GM21786 (cell line): ENCODE measurements around the gene LAMA4.

Source experiments
- ATAC-seq: cut with Tn5 transposase; IDR thresholded peaks from one replicate; pipeline ENCODE4 v1.9.1; 2021; ENCODE audit not compliant: unreplicated experiment

LAMA4 gene

GRCh38 chr6:112274774-112275173 lies 20.4 kb upstream of the LAMA4 start:
- no peak for ATAC-seq

DNA sequence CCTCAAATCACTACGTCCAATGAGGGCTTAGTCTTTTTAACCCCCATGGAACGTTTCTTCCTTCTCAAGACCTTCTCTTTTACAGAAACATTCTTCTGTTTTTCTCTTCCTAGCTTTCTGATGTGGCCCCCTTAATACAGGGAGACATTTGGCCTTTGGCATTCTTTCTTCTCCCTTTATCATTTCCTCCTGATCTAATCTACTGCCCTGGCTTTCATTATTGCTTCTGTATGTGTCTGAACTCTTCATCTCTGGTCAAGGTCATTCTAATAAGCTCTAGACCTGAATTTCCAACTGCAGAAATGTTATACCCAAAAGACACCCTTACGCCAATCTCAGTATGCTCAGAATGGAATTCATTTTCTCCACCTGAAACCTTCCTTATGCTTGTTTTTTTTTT lies 18.4 kb upstream of the LAMA4 start:
- ATAC-seq, result no peak

DNA sequence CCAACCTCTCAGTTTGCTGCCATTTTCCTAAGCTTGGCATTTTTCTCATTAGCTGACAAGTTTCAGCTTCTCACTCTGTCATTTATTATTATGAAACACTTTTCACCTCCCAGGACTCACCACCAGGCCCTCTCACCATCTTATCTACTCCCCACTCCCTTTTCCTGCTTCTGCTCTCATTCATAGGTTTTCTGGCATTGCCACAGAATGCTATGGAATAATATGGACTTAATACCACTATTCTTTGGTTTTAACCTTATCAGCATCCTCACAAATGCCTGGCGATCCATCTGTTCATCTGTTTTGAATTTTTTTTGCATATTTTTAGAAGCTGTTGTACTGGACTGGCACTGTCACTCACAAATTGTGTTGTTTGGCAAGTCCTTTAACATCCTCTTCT lies 16.4 kb upstream of the LAMA4 start:
- no peak for ATAC-seq

GRCh38 chr6:112269979-112270566 lies 15.7 kb upstream of the LAMA4 start:
- ATAC-seq, result no peak

DNA sequence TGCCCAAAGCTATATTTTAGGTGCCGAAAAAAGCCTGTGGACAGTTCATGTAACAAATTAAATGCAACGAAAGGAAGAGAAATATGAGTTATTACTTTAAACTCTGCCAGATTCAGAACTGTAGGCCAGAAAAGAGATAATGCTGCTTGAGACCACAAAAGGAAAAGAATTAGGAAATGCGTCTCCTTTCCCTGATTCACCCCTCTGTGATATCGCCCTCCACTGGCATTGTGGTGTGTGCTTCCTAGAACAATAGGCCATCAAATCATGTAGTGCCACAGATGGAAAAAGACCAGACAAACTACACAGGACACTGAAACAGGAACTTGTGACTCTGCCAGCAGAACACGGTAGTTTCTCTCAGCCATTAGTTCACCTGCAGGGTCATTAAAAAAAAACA lies 14.7 kb upstream of the LAMA4 start:
- ATAC-seq, result no peak

DNA sequence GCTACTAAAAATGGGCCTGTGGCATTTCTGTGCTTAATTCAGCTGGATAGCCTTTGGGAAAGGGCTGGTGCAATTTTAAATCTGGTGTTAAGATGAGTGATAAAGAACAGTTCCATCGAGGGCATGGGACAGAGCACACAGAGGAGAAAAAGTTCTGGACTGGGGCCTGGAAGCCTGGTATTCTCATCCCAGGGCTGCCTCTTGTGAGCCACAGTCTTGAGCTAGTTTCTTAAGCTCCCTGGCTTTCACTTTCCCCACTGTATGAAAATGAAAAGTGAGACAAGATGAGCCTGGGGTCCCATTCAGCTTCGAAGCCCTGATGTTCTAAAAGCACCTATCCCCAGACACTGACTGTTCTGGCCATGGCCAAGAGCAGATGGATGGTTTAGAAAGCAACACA lies 14.3 kb upstream of the LAMA4 start:
- no peak for ATAC-seq

- no peak for ATAC-seq
These were observed 13.7 kb upstream of the LAMA4 start for GRCh38 chr6:112268019-112268418.

- no peak for ATAC-seq
These were observed 12.0 kb upstream of the LAMA4 start for GRCh38 chr6:112266331-112266730.

DNA sequence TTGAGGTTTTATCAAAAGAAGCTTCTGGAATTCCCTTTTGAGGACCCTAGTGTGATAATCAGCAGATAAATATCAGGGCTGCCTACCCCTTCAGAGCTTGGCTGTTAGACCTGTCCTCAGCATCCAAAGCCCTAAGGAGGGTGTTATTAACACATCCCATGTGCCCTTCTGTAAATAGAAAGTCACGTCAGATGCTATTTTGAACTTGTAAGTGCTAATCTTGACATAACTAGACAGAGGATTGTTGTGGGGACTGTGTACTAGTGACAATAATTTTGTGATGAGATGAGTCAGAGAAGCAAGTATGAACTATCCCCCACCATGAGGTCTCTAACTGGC lies 4.9 kb upstream of the LAMA4 start:
- no peak for ATAC-seq

DNA sequence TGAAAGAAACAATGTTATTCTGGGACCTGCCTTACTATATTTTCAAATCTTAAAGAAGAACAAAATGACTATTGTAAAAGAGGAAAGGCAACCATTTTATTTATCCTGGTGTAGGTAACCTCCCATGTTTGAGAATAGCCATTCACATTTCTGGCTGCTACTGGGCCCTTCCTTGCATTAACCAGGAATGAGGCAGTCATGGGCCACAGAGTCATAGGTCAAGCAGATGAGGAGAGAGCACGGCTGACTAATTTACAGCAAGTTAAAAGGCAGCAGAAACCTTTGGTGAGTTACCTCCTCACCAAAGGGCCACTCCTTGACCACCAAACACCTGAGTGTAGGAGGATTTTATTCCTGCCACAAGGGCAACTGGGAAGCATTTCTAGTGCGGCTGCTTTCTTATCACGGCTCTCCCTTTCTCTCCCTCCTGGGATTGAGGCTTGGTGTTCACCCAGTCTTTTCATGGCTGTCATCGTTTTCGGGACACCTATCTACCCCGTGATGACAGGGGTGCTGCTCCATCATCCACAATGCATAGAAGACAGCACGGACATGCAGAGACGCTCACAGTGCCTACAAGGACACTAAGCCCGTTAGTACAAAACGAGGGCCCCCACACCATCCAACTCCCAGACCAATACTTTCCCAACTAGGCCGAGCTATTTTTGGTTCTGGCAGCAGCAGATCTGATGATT lies 4.4 kb upstream of the LAMA4 start:
- ATAC-seq, result no peak

- no peak for ATAC-seq
These were observed 3.0 kb upstream of the LAMA4 start for GRCh38 chr6:112257178-112257855.

DNA sequence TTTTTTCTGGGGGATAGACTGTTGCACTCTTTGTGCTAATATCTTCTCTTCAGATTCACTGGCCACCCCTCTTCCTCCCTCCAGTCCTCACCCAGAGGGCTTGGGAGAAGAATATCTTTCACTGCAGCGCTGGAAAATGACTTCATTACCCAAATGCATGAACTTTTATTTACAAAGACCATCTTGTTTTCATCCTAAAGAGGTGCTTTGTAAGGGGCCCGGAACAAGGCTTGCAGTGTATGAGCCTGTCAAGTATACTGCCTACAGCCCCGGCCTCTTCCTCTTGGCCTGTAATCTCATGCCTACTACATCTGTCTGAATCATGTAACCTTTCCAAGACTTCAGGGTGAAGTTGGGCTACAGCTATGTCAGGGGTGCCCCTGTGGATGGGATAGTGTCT lies 554 bp upstream of the LAMA4 start:
- ATAC-seq, result no peak

- ATAC-seq, result no peak
These were observed 898 bp downstream of the LAMA4 start for GRCh38 chr6:112253498-112253840.

DNA sequence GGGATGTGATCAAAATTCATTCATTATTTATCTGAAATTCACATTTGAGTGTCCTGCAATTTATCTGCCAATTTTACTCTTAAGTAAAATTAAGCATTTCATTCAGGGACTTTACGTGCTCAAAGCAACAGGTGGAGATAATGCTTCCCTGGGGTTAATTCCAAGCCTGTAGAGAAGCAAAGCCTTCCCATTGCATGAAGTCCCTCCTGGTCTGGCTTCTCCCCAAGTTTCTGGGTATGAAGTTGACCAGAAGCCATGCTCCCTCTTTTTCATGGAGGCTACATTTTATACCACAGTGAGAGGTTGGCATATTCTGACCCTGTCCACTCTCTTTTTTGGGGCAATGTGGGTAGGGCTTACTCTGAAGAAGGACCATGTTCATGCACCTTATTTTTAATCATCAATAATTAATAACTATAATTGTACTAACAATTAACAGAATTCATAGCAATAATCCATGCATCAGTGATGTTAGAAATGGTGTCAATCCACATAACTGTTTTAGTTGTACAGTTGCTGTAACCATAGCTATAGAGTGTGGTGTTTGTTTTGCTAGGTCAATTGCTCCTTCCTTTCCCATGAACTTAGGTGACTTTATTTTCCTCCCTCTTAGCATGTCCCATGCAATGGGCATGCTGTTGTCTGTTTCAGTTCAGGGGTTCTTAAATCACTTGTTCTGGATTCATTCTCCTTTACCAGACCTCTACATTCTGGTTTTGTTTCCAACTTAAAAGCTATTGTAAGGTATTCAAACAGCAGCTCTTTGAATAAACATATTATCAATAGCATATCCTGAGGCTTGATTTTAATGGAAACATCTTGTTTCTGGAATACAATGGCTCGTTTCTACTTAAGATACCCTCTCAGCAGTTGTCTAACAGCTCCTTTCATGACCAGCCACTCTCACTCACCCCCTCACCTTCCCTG lies 1.5 kb downstream of the LAMA4 start:
- ATAC-seq, result no peak

- ATAC-seq, result no peak
These were observed 3.0 kb downstream of the LAMA4 start for GRCh38 chr6:112251171-112251875.

GRCh38 chr6:112249489-112249888 lies 4.9 kb downstream of the LAMA4 start:
- no peak for ATAC-seq

- no peak for ATAC-seq
These were observed 7.1 kb downstream of the LAMA4 start for GRCh38 chr6:112247275-112247674.

DNA sequence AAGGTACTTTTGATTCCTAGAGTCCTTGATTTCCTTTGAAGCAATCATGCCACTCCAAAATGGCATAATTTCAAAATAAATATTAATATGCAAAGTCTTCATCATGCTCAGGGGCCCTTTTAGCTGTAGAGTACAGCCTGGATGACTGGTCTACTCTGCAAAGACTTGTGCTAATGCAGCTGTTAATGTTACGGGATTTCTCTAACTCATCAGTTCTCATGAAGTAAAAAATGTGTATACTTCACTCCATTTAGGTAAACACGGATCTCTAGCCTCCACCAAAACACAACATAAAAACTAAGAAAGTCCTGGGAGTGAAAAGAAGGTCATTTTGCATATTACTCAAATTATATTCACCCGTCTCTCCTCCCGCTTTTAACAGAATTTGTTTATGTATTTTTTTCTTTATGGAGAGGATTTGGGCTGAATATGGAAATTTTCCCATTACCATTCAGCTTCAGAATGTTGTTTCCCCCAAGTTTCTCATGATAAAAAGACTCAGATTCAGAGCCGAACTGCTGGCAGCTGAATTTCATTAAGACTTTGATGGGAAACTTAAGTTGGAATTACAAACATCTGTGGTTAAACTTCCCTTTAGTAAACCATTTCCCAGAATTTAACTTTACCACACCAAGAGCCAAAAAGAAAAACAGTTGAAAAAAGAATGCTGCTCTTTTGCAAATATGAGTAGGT lies 8.7 kb downstream of the LAMA4 start:
- no peak for ATAC-seq

GRCh38 chr6:112243861-112244827 lies 10.2 kb downstream of the LAMA4 start:
- ATAC-seq, result no peak
